Fibroblast of the aortic adventitia (primary cell): ENCODE measurements around the gene ADPRM. TPM values are rescaled to one million over a fixed set of nuclear protein-coding genes. Genes with fewer than 3 reads are reported as not detected.

Experiments used
- DNase-seq: peaks from one replicate; pipeline ENCODE4 v3.0.0-alpha.2; 2010; ENCODE audit warnings: low read depth
- H3K4me3 ChIP-seq: 2 replicates; pipeline ENCODE4 v1.5.1; 2011; ENCODE audit warnings: low read depth, mild to moderate bottlenecking, control low read depth, low read length, moderate library complexity
- total RNA-seq: library from RNA; depleted of rRNA; stranded (reverse); fragments of >200 nt; gene quantifications from 2 replicates; pipeline ENCODE4 v1.2.3, GENCODE V29; 2012; ENCODE audit warnings: low replicate concordance
- TF ChIP-seq, protein P1 (sequence below): IDR thresholded peaks from 2 replicates; pipeline ENCODE4 v1.5.1; 2011; ENCODE audit warnings: mild to moderate bottlenecking, low read length, control low read depth, inconsistent platforms; ENCODE audit not compliant: insufficient read depth

Gene ADPRM
- total RNA-seq, 1 donor: 18.3 TPM

DNA sequence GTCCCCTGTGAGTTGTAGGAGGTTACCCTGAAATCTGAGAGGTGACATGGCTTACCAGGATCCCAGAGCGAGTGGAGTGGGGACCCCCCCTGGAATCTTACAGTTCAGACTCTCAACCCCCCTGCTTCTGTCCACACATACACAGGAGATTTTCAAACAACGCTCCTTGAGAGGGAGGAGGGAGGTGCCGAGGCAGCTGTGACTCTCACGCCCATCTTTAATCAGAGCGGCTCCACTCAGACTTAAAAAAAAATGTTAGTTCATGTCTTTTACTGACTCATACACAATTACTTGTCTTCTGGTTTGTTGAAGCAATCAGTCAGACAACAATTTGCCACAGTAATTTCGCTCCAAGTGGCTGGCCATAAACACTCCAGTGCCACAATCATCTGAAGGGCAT, 47.8 kb downstream of the ADPRM start:
- H3K4me3 ChIP-seq: no peak overlapping the region
- TF ChIP-seq, protein P1, sequence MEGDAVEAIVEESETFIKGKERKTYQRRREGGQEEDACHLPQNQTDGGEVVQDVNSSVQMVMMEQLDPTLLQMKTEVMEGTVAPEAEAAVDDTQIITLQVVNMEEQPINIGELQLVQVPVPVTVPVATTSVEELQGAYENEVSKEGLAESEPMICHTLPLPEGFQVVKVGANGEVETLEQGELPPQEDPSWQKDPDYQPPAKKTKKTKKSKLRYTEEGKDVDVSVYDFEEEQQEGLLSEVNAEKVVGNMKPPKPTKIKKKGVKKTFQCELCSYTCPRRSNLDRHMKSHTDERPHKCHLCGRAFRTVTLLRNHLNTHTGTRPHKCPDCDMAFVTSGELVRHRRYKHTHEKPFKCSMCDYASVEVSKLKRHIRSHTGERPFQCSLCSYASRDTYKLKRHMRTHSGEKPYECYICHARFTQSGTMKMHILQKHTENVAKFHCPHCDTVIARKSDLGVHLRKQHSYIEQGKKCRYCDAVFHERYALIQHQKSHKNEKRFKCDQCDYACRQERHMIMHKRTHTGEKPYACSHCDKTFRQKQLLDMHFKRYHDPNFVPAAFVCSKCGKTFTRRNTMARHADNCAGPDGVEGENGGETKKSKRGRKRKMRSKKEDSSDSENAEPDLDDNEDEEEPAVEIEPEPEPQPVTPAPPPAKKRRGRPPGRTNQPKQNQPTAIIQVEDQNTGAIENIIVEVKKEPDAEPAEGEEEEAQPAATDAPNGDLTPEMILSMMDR: no peak
- no peak for DNase-seq

DNA sequence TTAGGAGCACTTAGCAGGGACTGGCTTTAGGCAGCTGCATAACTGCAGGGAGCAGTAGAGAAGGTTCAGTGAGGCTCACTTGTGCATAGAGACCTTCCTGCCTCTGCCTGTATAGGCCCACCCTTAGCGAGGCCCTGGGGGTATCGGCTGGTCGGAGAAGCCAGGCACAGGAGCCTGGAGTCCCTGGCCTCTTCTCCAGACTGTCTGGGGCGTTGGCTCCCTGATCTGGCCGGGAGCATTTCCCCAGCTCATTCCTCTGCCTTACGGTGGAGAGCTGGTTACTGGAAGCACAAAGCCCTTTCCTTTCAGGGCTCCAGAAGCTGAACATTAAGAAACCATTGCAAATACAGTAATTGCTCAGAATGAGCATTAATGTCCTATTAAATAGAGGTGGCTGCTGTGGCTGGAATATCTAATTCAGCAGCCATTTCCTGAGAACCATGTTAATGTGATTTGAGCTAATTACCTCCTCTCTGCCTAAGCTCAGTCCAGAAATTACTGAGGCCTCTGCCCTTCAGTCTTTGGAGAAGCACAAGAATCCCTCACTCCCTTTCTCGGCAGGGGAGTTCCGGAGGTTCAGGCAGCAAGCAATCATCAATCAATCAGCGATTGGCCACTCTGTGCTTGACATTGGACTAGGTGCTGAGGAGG, 51.3 kb downstream of the ADPRM start:
- no peak overlapping the region for H3K4me3 ChIP-seq
- DNase-seq: no peak
- TF ChIP-seq, protein P1: no peak

DNA sequence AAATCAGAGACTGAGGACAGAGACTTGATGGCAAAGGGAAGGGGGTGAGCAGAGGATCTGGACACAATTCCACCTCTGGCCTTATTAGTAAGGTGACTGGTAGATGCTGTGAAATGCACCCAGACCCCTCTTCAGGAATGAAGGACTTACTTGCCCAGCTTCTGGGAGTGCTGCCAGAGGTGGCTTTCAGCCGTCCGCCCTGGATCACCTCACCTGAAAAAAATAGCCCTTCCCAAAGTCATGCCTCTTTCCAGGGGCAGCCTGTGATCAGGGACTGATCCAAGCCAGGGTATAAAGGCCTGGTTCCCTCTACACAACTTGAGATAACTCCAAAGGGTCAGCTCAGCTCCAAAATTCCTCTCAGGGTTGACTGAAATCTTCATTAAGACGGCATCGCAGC, 52.8 kb downstream of the ADPRM start:
- TF ChIP-seq, protein P1: no peak
- no peak overlapping the region for H3K4me3 ChIP-seq
- DNase-seq: no peak

DNA sequence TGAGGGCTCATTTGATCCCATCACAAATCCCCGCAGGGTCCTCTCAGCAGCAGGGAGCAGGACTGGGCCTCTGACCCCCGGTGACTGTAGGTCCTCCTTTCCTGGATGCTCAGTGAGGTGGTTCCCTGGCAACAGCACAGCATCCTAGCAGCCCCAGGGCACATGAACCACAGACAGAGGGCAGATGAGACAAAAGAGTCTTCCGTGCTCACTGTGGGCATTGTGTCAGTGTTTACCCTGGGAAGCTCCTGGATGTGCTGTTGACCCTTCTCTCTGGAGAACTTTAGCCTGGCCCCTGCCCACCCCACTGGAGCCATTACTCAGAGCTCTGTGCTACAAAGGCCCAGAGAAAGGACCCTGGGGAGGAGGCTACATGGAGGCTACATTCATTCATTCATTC, 54.2 kb downstream of the ADPRM start:
- no peak overlapping the region for H3K4me3 ChIP-seq
- no peak for DNase-seq
- TF ChIP-seq, protein P1: no peak

DNA sequence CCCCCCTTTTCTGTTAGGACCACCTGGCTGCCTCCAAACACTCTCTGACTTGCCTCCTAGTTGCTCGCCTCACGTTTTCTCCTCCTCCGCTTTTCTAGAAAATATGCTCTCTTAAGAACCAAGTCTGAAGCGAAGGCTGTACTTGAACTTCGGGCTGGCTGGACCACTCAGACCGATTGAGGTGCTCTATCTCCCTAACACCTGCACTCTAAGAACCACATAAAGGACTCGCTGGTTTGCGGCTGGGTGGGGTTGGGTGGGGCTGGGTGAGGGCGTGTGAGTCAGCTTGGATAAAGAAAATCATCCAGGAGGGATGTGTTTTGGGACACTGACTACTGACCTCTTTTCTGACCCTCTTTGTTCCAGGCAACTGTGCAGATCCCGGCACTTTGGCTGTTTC, 55.3 kb downstream of the ADPRM start:
- H3K4me3 ChIP-seq: no peak overlapping the region
- DNase-seq: no peak
- TF ChIP-seq, protein P1: no peak

DNA sequence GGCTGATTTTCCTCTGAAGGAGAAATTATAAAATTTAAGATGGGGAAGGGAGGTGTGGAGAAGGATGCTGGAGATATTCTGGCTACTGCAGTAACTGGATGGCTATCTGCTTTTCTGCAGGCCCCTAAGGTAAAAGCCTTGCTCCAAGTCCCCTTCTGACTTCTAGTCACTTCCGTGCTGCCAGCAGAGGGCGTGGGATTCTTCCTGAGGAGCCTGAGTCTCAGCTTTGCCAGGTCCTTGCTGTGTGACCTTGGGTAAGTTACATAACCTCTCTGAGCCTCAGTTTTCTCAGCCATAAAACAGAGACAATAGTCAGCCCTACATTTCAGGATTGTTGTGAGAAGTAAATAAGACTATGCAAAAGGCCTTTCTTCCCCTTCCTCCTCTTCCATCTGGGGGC, 56.7 kb downstream of the ADPRM start:
- H3K4me3 ChIP-seq: no peak overlapping the region
- DNase-seq: peak; percentile 15
- TF ChIP-seq, protein P1: peak; percentile 16
